Measurements from ENCODE around the gene CAPN15. TPM values are rescaled to one million over a fixed set of nuclear protein-coding genes. Genes with fewer than 3 reads are reported as not detected.

CAPN15 gene
- total and polyA plus RNA-seq, 9 of the 15 experiments (the other 6 are each of a cell fraction or from before 2014, with no cell fraction given), result 0.62 to 111 (median 14.2) TPM

DNA sequence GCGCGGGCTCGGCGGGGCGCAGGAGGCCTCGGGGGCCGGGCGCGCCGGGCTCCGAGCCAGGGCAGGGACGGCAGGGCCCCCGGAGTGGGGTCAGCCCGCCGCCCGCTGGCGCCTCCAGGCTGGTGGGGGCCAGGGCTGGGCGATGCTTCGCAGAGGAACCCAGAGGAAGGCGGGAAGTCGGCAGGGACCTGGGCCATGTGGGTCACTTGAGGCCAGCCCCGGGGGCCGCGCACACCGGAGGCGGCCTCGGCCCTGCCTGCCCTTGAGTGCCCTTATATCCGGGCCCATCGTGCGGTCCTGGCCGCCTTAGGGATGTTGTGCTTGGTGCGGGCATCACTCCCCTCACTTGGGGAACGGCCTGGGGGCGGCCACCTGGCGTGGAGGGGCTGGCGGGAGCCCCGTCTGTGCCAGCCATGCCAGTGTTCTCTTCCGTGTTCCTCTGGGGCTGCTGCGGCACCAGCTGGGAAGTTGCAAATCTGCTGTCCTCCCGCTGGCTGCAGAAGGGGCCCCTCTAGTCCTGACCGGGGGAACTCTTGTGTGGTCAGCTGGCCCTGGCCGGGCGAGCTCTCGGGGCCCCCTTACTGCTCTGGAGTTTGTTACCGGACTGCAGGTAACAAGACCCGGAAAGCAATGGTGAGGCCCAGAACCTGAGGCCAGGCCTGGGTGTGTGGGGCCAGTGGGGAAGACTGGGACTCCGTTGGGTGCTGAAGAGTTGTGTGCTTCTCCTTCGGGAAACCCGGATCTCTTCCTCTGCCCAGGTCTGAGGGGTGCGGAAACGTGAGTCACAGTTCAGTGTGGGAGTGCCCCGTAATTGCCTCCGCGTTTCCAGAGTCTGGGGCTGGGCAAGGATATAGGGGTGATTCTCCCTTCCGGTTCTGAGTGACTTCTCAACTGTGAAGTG, 849 bp downstream of the CAPN15 start (continued):
- TF ChIP-seq, protein P1, sequence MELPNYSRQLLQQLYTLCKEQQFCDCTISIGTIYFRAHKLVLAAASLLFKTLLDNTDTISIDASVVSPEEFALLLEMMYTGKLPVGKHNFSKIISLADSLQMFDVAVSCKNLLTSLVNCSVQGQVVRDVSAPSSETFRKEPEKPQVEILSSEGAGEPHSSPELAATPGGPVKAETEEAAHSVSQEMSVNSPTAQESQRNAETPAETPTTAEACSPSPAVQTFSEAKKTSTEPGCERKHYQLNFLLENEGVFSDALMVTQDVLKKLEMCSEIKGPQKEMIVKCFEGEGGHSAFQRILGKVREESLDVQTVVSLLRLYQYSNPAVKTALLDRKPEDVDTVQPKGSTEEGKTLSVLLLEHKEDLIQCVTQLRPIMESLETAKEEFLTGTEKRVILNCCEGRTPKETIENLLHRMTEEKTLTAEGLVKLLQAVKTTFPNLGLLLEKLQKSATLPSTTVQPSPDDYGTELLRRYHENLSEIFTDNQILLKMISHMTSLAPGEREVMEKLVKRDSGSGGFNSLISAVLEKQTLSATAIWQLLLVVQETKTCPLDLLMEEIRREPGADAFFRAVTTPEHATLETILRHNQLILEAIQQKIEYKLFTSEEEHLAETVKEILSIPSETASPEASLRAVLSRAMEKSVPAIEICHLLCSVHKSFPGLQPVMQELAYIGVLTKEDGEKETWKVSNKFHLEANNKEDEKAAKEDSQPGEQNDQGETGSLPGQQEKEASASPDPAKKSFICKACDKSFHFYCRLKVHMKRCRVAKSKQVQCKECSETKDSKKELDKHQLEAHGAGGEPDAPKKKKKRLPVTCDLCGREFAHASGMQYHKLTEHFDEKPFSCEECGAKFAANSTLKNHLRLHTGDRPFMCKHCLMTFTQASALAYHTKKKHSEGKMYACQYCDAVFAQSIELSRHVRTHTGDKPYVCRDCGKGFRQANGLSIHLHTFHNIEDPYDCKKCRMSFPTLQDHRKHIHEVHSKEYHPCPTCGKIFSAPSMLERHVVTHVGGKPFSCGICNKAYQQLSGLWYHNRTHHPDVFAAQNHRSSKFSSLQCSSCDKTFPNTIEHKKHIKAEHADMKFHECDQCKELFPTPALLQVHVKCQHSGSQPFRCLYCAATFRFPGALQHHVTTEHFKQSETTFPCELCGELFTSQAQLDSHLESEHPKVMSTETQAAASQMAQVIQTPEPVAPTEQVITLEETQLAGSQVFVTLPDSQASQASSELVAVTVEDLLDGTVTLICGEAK (IDR thresholded peaks at IDR 0.05), result peak; percentile 49
- TF ChIP-seq, protein P1 (CRISPR knock-in tag; IDR thresholded peaks at IDR 0.05), result no peak

Data from K562 (cell line).